EL (cell line): ENCODE results near the gene EXOC3.

Source experiments
- DNase-seq: peaks from one replicate; pipeline ENCODE4 v3.0.0-alpha.2; 2016

The EXOC3 gene

DNA sequence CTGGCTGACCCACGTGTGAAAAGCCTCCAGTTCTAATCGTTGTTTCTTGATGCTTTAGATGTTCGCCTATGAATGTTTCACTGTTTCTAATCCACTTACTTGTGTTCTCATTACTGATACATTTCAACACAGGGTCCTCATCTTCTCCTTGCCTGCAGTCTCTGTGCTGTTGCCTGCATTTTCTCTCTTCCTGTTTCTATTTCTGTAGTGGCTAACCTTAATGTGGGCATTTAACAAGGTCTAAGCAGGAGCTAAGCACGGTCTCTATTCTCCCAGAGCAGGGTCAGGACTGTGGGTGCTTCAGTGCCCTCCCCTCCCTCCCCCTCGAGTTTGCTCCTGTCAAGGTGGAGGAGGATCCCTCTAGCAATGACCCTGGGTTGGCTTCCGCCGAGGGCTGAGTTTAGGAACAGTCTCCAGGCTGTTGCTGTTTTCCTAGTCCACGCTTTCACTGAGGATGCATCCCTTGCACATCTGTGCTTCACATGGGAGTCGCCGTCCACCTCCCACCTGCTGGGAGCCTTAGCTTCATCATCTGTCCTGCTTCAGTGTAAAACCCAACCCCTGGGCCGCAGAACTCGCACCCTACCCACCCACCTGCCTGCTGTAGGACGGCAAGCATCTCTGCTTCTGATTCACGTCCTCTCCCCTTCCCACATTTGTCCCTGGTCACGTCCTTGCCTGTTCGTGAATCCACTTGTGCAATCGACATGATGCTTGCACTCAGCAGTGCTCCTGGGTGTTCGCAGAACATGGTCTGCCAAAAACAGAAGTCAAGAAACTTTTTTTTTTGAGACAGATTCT lies 2.4 kb upstream of the EXOC3 start:
- DNase-seq = no peak

GRCh38 chr5:441996-442334 lies 1.0 kb upstream of the EXOC3 start:
- no peak for DNase-seq

DNA sequence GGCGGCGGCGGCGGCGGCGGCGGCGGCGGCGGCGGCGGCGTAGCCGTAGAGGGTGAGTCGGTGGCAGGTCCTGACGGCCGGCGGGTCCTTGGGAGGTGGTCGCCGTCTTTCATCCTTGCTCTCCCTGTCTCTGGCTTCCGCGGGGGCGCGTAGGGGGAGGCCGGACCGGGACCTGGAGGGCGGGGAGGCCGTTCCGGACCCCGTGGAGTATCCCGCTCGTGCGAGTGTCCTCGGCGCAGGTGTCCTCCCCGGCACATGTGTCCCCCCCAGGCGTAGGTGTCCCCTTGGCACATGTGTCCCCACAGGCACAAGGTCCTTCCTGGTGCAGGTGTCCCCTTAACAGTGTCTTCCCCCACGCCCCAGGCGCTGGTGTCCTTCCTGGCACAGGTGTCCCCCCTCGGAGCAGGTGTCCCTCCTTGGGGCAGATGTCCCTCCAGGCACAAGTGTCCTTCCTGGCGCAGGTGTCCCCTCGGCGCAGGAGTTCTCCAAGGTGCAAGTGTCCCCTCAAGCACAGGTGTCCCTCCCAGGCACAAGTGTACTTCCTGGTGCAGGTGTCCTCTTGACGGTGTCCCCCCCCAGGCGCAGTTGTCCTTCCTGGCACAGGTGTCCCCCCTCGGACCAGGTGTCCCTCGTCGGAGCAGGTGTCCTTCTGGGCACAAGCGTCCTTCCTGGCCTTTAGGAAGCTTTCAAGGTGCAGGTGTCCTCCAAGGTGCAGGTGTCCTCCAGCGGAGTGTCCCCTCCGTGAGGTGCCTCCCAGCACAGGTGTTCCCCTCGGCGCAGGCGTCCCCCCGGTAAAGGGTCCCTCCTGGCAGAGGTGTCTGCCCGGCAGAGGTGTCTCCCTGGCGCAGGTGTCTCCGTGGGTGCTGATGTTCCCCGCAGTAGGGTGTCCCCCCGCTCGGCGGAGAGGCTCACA lies 519 bp downstream of the EXOC3 start:
- DNase-seq = no peak

- DNase-seq = no peak
Observed at GRCh38 chr5:444226-444625, 1.2 kb downstream of the EXOC3 start.

DNA sequence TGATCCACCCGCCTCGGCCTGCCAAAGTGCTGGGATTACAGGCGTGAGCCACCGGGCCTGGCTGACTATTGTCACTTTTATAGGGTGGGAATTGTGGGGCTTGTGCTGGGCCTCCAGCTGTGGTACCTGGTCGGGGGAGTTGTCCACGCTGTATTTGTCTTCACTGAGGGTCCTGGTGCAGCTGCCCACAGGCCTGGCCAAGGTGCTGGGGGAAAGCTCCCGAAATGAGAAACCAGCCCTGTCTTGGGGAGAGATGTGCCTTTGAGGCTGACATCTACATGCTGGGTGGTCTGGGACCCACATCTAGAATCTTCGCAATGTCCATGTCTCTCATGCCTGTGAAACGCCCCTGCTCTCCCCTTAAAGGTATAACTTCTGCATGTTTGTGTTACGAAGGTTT lies 2.6 kb downstream of the EXOC3 start:
- no peak for DNase-seq

- DNase-seq = peak; percentile 30
Observed at GRCh38 chr5:446066-446882, 3.3 kb downstream of the EXOC3 start.

- DNase-seq = peak; percentile 41
Observed at GRCh38 chr5:446883-447263, 3.9 kb downstream of the EXOC3 start.

DNA sequence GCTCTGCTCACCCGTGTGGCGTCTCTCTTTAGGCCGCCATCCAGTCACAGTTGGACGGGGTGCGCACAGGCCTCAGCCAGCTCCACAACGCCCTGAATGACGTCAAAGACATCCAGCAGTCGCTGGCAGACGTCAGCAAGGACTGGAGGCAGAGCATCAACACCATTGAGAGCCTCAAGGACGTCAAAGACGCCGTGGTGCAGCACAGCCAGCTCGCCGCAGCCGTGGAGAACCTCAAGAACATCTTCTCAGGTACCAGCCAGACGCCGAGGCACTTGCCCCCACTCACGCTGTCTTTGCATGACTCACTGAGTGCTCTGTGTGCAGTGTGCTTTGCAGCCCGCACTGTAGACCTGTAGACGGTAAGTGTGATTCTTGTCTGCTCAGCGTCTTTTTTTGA lies 4.5 kb downstream of the EXOC3 start:
- no peak for DNase-seq

DNA sequence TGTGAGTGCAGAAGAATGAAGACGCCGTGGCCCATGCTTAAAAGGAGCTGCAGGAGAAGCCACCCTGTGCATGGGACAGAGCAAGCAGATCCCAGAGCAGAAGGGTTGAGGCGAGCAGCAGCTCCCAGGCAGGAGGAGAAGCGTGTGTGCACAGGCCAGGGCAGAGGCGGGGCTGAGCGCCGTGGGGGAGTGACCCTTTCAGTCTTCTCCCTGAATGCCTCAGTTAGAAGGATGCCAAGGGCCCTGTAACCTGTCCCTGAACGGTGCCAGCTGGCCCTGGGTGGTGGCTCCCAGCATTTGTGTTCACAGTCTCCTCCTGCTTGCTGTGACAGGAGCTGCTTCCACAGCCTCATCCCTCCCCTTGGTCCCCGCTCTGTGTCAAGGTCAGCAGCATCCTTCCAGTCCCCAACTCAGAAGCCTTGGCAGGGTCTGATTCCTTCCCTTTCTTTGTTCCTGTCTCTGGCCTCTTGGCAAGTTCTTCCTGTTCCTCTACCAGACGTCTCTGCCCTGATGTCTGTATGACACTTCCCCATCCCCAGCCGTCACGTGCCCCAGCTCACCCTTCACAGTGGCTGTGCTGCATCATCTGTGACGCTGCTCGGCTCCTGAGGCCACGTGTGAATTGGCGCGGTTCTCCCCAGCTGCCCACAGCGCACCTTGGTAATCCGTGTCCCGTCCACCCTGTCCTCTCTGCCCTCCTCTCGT lies 5.2 kb downstream of the EXOC3 start:
- no peak for DNase-seq

- DNase-seq = no peak
Observed at GRCh38 chr5:448766-449090, 5.8 kb downstream of the EXOC3 start.

GRCh38 chr5:449151-449550 lies 6.2 kb downstream of the EXOC3 start:
- no peak for DNase-seq

GRCh38 chr5:451587-452458 lies 8.8 kb downstream of the EXOC3 start:
- no peak for DNase-seq

DNA sequence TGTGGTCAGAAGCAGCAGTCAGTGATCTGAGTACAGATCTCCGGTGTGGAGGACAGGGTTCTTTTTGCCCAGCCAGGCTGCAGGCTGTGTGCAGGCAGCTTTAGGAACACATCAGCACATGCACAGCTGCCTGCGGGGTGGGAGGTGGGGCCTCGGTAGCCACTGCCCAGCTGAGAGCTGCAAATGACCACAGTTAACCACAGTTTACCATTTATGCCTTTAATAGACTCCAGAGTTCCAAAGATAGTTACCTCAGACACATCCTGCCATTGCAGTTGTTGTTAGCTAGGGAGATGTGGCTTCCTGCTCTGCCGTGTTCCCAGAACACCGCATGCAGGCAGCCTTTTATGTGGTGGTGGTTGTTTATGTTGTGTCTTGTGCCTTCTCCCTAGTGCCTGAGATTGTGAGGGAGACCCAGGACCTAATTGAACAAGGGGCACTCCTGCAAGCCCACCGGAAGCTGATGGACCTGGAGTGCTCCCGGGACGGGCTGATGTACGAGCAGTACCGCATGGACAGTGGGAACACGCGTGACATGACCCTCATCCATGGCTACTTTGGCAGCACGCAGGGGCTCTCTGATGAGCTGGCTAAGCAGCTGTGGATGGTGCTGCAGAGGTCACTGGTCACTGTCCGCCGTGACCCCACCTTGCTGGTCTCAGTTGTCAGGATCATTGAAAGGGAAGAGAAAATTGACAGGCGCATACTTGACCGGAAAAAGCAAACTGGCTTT lies 10.2 kb downstream of the EXOC3 start:
- DNase-seq = no peak

DNA sequence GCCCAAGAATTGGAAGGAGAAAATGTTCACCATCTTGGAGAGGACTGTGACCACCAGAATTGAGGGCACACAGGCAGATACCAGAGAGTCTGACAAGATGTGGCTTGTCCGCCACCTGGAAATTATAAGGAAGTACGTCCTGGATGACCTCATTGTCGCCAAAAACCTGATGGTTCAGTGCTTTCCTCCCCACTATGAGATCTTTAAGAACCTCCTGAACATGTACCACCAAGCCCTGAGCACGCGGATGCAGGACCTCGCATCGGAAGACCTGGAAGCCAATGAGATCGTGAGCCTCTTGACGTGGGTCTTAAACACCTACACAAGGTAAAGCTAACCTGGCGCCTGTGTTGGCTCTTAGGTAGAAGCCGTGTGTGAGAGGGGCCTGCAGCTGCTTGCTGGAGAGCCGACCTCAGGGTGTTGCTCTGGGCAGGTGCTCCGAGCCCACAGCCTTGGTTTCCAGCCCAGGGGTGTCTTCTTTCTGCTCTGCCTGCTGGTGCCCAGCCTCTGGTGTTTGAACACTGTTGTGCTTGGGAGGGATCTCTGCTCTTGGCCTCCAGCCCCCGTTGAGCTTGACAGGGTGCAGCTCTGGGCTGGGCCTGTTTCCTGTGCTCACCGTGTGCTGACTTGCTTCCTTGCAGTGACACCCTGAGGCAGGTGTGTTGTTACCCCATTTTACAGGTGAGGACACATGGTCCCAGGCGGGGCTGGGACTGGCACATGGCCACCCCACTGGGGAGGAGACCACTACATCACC lies 10.9 kb downstream of the EXOC3 start:
- no peak for DNase-seq

DNA sequence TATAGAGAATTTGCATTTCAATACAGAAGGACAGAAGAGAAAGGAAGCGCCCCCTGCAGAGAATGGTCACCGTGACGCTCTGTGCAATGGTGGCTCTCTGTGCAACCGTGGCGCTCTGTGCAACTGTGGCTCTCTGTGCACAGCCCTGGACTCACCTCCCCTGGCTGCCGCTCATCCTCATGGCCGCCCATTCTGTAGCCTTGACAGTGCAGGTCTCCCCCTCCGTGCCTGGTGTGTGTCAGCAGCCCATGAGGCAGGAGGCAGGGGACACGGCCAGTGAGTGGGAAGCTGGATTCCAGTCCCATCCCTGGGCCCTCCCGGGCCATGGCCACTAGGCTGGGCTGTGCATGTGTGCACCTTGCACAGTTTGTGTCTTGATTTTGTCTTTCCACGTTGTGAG lies 12.0 kb downstream of the EXOC3 start:
- no peak for DNase-seq

DNA sequence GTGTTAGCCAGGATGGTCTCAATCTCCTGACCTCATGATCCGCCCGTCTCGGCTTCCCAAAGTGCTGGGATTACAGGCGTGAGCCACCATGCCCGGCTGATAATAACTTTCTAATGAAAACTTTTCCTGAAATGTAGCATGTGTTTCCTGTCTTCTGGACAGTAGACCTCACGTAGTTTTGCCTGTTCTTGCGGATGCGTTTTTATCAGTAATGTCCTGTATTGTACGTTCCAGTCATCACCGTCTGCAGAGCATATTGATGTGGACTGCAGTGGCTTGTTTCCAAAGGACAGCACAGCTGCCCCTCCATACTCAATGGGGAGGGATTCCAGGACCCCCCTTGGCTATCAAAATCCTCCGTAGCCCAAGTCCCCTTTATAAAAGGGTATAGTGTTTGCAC lies 12.8 kb downstream of the EXOC3 start:
- DNase-seq = no peak

GRCh38 chr5:456351-457194 lies 13.6 kb downstream of the EXOC3 start:
- no peak for DNase-seq

GRCh38 chr5:457195-457961 lies 14.4 kb downstream of the EXOC3 start:
- DNase-seq = no peak
